Measurements from ENCODE around the gene EYA2. TPM values are rescaled to one million over a fixed set of nuclear protein-coding genes. Genes with fewer than 3 reads are reported as not detected.
A peak's percentile ranks its signal among the peaks of the same experiment; 100 is the strongest.

The EYA2 gene
- total and polyA plus RNA-seq, 4 donors = 1.6 to 4.4 (median 2.1) TPM

- TF ChIP-seq CTCF (IDR thresholded peaks at IDR 0.05; ENCODE audit: control extremely low read depth, extremely low read depth) = no peak
- Histone ChIP-seq H3K27me3 (ENCODE audit: control insufficient read depth in 3 of 3, insufficient read depth in 3 of 3, low read length in 2 of 3) (no peaks in the 10 kb centered on the region), H3K36me3 (ENCODE audit: control insufficient read depth in 4 of 4, insufficient read depth in 4 of 4, low read length in 4 of 4) (no peaks in the 10 kb centered on the region), H3K27ac (ENCODE audit: low read depth in 1 of 2, low read length in 1 of 2) (no peak overlapping the region), H3K4me1 (ENCODE audit: control insufficient read depth in 5 of 5, insufficient read depth in 5 of 5, low read length in 5 of 5) (no peaks in the 10 kb centered on the region), H3K9ac (ENCODE audit: insufficient read depth in 1 of 2, low read length in 2 of 2) (no peak overlapping the region), H3K4me3 (no peak overlapping the region), H3K9me3 (ENCODE audit: control insufficient read depth in 4 of 4, insufficient read depth in 3 of 4, low read length in 3 of 4) (peaks cover 0 to 3% (median 1%) of the 10 kb centered on the region in 4 donors)
- WGBS, 2 donors = 88 to 95% methylated on average over 13 of the region's 13 CpGs
- peak in 1 of 3 donors; percentile 26 for DNase-seq
- no peak for ATAC-seq (ENCODE audit: insufficient read depth, low FRiP score)
Measured at GRCh38 chr20:47164140-47164539, 269.5 kb downstream of the EYA2 start.

DNA sequence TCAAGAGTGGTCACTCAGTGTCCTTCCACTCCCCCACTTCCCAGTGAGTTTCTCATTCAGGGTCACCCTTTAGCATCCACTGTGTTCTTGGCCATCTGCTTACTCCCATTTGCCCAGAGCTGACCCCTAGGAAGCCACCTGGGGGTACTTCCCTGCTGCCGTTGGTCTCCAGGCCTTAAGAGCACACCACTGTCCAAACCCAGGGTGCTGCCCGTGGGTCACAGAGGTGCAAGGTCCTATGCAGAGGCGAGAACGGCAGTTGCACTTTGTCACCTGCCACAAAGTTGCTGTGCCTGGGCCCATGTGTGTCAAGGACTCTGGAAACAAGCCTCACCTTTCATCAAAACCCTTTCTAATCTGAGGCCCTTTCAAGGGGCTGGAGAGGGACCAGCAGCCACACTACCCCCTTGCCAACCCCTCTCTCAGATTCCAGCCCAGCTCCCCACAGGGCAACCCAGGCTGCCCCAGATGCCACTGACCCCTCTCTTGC is 270.8 kb downstream of the EYA2 start:
- Histone ChIP-seq H3K27me3 (ENCODE audit: control insufficient read depth in 3 of 3, insufficient read depth in 3 of 3, low read length in 2 of 3) (no peaks in the 10 kb centered on the region), H3K4me1 (ENCODE audit: control insufficient read depth in 5 of 5, insufficient read depth in 5 of 5, low read length in 5 of 5) (no peaks in the 10 kb centered on the region), H3K36me3 (ENCODE audit: control insufficient read depth in 4 of 4, insufficient read depth in 4 of 4, low read length in 4 of 4) (no peaks in the 10 kb centered on the region), H3K9me3 (ENCODE audit: control insufficient read depth in 4 of 4, insufficient read depth in 3 of 4, low read length in 3 of 4) (peaks cover 0 to 3% (median 1%) of the 10 kb centered on the region in 4 donors), H3K9ac (ENCODE audit: insufficient read depth in 1 of 2, low read length in 2 of 2) (no peak overlapping the region), H3K4me3 (no peak overlapping the region), H3K27ac (ENCODE audit: low read depth in 1 of 2, low read length in 1 of 2) (no peak overlapping the region)
- DNase-seq (no peak), ATAC-seq (ENCODE audit: insufficient read depth, low FRiP score) (no peak)
- WGBS, 2 donors = 85 to 92% methylated on average over 4 of the region's 4 CpGs
- TF ChIP-seq CTCF (IDR thresholded peaks at IDR 0.05; ENCODE audit: control extremely low read depth, extremely low read depth) = no peak

GRCh38 chr20:47167846-47168245 is 273.2 kb downstream of the EYA2 start:
- TF ChIP-seq CTCF (IDR thresholded peaks at IDR 0.05; ENCODE audit: control extremely low read depth, extremely low read depth) = no peak
- 85 to 89% methylated on average over 9 of the region's 9 CpGs for WGBS, 2 donors
- Histone ChIP-seq H3K9me3 (ENCODE audit: control insufficient read depth in 4 of 4, insufficient read depth in 3 of 4, low read length in 3 of 4) (peaks cover 0 to 3% (median 1%) of the 10 kb centered on the region in 4 donors), H3K4me3 (no peak overlapping the region), H3K27ac (ENCODE audit: low read depth in 1 of 2, low read length in 1 of 2) (no peak overlapping the region), H3K4me1 (ENCODE audit: control insufficient read depth in 5 of 5, insufficient read depth in 5 of 5, low read length in 5 of 5) (no peaks in the 10 kb centered on the region), H3K9ac (ENCODE audit: insufficient read depth in 1 of 2, low read length in 2 of 2) (no peak overlapping the region), H3K36me3 (ENCODE audit: control insufficient read depth in 4 of 4, insufficient read depth in 4 of 4, low read length in 4 of 4) (no peaks in the 10 kb centered on the region), H3K27me3 (ENCODE audit: control insufficient read depth in 3 of 3, insufficient read depth in 3 of 3, low read length in 2 of 3) (no peaks in the 10 kb centered on the region)
- no peak for DNase-seq
- no peak for ATAC-seq (ENCODE audit: insufficient read depth, low FRiP score)

DNA sequence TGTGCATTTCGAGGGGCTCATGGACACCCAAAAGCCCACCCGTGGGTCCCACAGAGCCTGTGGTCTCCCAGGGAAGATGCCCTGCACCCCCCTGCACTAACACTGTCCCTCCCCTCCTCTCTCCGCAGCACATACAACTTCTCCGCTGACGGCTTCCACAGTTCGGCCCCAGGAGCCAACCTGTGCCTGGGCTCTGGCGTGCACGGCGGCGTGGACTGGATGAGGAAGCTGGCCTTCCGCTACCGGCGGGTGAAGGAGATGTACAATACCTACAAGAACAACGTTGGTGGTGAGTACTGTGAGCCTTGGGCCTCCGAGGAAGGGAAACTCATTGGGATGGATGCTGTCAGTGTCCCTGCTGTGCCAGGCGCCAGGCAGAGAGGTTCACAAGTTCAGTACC is 277.9 kb downstream of the EYA2 start:
- H3K4me1 ChIP-seq (ENCODE audit: control insufficient read depth in 5 of 5, insufficient read depth in 5 of 5, low read length in 5 of 5) = peaks cover 0 to 5% (median 0%) of the 10 kb centered on the region in 5 donors
- no peaks in the 10 kb centered on the region for H3K9me3 ChIP-seq (ENCODE audit: control insufficient read depth in 4 of 4, insufficient read depth in 3 of 4, low read length in 3 of 4)
- no peaks in the 10 kb centered on the region for H3K27me3 ChIP-seq (ENCODE audit: control insufficient read depth in 3 of 3, insufficient read depth in 3 of 3, low read length in 2 of 3)
- no peak overlapping the region for H3K4me3 ChIP-seq
- no peaks in the 10 kb centered on the region for H3K36me3 ChIP-seq (ENCODE audit: control insufficient read depth in 4 of 4, insufficient read depth in 4 of 4, low read length in 4 of 4)
- 87 to 88% methylated on average over 16 of the region's 16 CpGs for WGBS, 2 donors
- no peak overlapping the region for H3K27ac ChIP-seq (ENCODE audit: low read depth in 1 of 2, low read length in 1 of 2)
- no peak for ATAC-seq (ENCODE audit: insufficient read depth, low FRiP score)
- DNase-seq = no peak
- no peak overlapping the region for H3K9ac ChIP-seq (ENCODE audit: insufficient read depth in 1 of 2, low read length in 2 of 2)
- TF ChIP-seq CTCF (IDR thresholded peaks at IDR 0.05; ENCODE audit: control extremely low read depth, extremely low read depth) = no peak
